ENCODE measurements around the gene SENP2.

DNA sequence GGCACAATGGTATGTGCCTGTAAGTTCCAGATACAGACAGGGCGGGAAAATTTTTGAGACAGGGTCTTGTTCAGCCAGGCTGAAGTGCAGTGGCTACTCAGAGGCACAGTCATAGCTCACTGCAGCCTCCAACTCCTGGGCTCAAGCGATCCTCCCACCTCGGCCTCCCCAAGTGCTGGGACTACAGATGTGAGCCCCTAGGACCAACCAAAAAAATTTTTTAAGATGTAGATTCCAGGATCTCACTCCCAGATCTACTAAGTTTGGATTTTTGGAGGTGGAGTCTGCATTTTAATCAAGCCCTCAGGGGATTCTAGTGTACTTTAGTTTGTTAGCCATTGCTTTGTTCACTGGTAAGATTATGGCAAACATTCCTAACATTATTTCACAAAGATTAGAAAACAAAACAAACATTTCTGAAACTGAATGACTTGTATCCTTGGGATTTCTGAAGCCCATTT is 36.4 kb upstream of the SENP2 start:
- TF ChIP-seq, protein P1, sequence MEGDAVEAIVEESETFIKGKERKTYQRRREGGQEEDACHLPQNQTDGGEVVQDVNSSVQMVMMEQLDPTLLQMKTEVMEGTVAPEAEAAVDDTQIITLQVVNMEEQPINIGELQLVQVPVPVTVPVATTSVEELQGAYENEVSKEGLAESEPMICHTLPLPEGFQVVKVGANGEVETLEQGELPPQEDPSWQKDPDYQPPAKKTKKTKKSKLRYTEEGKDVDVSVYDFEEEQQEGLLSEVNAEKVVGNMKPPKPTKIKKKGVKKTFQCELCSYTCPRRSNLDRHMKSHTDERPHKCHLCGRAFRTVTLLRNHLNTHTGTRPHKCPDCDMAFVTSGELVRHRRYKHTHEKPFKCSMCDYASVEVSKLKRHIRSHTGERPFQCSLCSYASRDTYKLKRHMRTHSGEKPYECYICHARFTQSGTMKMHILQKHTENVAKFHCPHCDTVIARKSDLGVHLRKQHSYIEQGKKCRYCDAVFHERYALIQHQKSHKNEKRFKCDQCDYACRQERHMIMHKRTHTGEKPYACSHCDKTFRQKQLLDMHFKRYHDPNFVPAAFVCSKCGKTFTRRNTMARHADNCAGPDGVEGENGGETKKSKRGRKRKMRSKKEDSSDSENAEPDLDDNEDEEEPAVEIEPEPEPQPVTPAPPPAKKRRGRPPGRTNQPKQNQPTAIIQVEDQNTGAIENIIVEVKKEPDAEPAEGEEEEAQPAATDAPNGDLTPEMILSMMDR (conservative IDR thresholded peaks at IDR 0.05; ENCODE audit: low read depth, low read length), result no peak
- TF ChIP-seq EZH2 (IDR thresholded peaks at IDR 0.05; ENCODE audit: low read length, unreplicated experiment) (no peak), EZH2phosphoT487 (IDR thresholded peaks at IDR 0.05; ENCODE audit: borderline replicate concordance, low read length) (no peak)

Data from PC-3 (cell line).